PC-3 (cell line): ENCODE data around the gene SLC25A26. TPM values are rescaled to one million over a fixed set of nuclear protein-coding genes. Genes with fewer than 3 reads are reported as not detected.

ENCODE experiments used
- ATAC-seq: fragments of 200-7000 bp; cut with Tn5 transposase; 2 replicates; pipeline ENCODE4 v1.9.1; 2020; ENCODE audit warnings: mild to moderate bottlenecking, moderate library complexity
- BruUV-seq: library from RNA; stranded (reverse); fragments of 400-500 nt; replicated peaks from 2 replicates; lab custom pipeline; 2021; lab: Mats Ljungman, UMichigan
- CTCF ChIA-PET: fragments of 300-600 bp; sonication (Branson Sonifier 250); formaldehyde crosslinking; loops from one replicate; lab custom pipeline; 2022; ENCODE audit warnings: antibody characterized with exemption; lab: Charles Lee
- POLR2A ChIA-PET: fragments of 300-600 bp; sonication (Branson Sonifier 250); formaldehyde crosslinking; loops from one replicate; lab custom pipeline; 2022; ENCODE audit warnings: antibody characterized with exemption; ENCODE audit not compliant: unreplicated experiment; lab: Charles Lee
- DNase-seq: peaks from one replicate; pipeline ENCODE4 v3.0.0-alpha.2; 2015
- H2AFZ ChIP-seq: fragments of 300-600 bp; sonication (generic); 2 replicates; pipeline ENCODE4 v1.6.0; 2016; ENCODE audit warnings: antibody characterized with exemption, low read length
- H3F3A ChIP-seq: fragments of 300-600 bp; sonication (generic); one replicate; pipeline ENCODE4 v1.6.0; 2017; ENCODE audit warnings: antibody characterized with exemption, low read length, control low read depth, mild to moderate bottlenecking; ENCODE audit not compliant: unreplicated experiment
- H3K27ac ChIP-seq: fragments of 300-600 bp; sonication (generic); 2 replicates; pipeline ENCODE4 v1.5.1; 2016; ENCODE audit warnings: mild to moderate bottlenecking, low read length
- H3K27me3 ChIP-seq: fragments of 300-600 bp; sonication (generic); 2 replicates; pipeline ENCODE4 v1.6.1; 2016; ENCODE audit warnings: low read length, mixed read lengths
- H3K36me3 ChIP-seq: fragments of 300-600 bp; sonication (generic); 2 replicates; pipeline ENCODE4 v1.6.1; 2016; ENCODE audit warnings: low read depth, mixed run types, low read length, mixed read lengths
- H3K4me1 ChIP-seq: fragments of 300-600 bp; sonication (generic); 2 replicates; pipeline ENCODE4 v1.5.1; 2016; ENCODE audit warnings: low read length; ENCODE audit not compliant: insufficient read depth
- H3K4me2 ChIP-seq: fragments of 300-600 bp; sonication (generic); 2 replicates; pipeline ENCODE4 v1.6.0; 2016; ENCODE audit warnings: low read length
- H3K4me3 ChIP-seq: fragments of 300-600 bp; sonication (generic); 2 replicates; pipeline ENCODE4 v1.5.1; 2016; ENCODE audit warnings: mild to moderate bottlenecking, low read length, mixed read lengths
- H3K79me2 ChIP-seq: fragments of 300-600 bp; sonication (generic); 2 replicates; pipeline ENCODE4 v1.6.1; 2017; ENCODE audit warnings: low read length, mixed read lengths
- H3K9ac ChIP-seq: fragments of 300-600 bp; sonication (generic); 2 replicates; pipeline ENCODE4 v1.6.0; 2016; ENCODE audit warnings: mild to moderate bottlenecking, low read length
- H3K9me2 ChIP-seq: fragments of 300-600 bp; sonication (generic); replicated peaks from 2 replicates; pipeline ENCODE4 v1.6.1; 2016; ENCODE audit warnings: mixed run types, low read length, mixed read lengths
- H3K9me3 ChIP-seq: fragments of 300-600 bp; sonication (generic); 2 replicates; pipeline ENCODE4 v1.6.1; 2016; ENCODE audit warnings: low read length, mixed read lengths
- H4K20me1 ChIP-seq: fragments of 300-600 bp; sonication (generic); 2 replicates; pipeline ENCODE4 v1.6.1; 2016; ENCODE audit warnings: low read length, mixed read lengths
- EZH2 ChIP-seq: fragments of 300-600 bp; sonication (generic); IDR thresholded peaks from one replicate; pipeline ENCODE4 v1.6.1; 2017; ENCODE audit warnings: antibody characterized with exemption, mild to moderate bottlenecking, low read length; ENCODE audit not compliant: unreplicated experiment
- EZH2phosphoT487 ChIP-seq: fragments of 300-600 bp; sonication (generic); IDR thresholded peaks from 2 replicates; pipeline ENCODE4 v1.6.1; 2018; ENCODE audit warnings: mild to moderate bottlenecking, antibody characterized with exemption, low read length, borderline replicate concordance
- intact Hi-C: fragments of 100-400 bp; cut with micrococcal nuclease; formaldehyde crosslinking; loops from 2 replicates; pipeline ENCODE4 v1.9.0; 2023
- total RNA-seq: library from RNA; depleted of rRNA; stranded (reverse); fragments of >200 nt; gene quantifications from 2 replicates; pipeline ENCODE4 v1.2.3, GENCODE V29; 2014
- TF ChIP-seq, protein P1 (sequence below): fragments of 300-600 bp; sonication (generic); conservative IDR thresholded peaks from 2 replicates; pipeline ENCODE4 v1.5.1; 2017; ENCODE audit warnings: antibody characterized with exemption, low read depth, mild to moderate bottlenecking, low read length

The SLC25A26 gene
- total RNA-seq, 1 experiment from 2014 or later: 7.9 TPM

DNA sequence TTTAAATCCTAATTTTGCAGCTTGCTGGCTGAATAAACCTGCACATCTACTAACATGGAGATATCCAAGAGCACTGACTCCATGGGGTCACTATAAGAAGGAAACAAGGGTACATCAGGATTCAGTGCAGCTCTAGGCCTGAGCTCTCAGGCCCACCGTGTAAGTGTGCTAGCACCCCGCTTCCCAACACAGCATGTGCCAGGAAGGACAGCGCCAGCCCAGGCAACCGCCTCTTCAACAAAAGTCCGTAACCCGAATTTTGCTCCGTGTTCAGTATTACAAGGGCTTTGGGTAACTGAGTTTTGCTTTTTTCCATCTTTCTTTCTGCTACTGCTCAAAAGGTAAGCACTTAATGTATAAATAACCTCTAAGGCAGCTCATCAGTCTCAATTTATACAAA, 190.2 kb downstream of the SLC25A26 start:
- no peaks in the 10 kb centered on the region for H4K20me1 ChIP-seq
- BruUV-seq: no TSS peak
- DNase-seq (no peak), ATAC-seq (no peak)
- CTCF ChIA-PET: no interaction called here
- H2AFZ ChIP-seq: no peak overlapping the region
- no peaks in the 10 kb centered on the region for H3K36me3 ChIP-seq
- POLR2A ChIA-PET: no interaction called here
- no peaks in the 10 kb centered on the region for H3K4me1 ChIP-seq
- intact Hi-C loops: no loop called here
- no peaks in the 10 kb centered on the region for H3K27me3 ChIP-seq
- no peaks in the 10 kb centered on the region for H3F3A ChIP-seq
- H3K9me2 ChIP-seq: no peaks in the 10 kb centered on the region
- no peaks in the 10 kb centered on the region for H3K79me2 ChIP-seq
- H3K27ac ChIP-seq: no peak overlapping the region
- no peak overlapping the region for H3K9ac ChIP-seq
- TF ChIP-seq, protein P1, sequence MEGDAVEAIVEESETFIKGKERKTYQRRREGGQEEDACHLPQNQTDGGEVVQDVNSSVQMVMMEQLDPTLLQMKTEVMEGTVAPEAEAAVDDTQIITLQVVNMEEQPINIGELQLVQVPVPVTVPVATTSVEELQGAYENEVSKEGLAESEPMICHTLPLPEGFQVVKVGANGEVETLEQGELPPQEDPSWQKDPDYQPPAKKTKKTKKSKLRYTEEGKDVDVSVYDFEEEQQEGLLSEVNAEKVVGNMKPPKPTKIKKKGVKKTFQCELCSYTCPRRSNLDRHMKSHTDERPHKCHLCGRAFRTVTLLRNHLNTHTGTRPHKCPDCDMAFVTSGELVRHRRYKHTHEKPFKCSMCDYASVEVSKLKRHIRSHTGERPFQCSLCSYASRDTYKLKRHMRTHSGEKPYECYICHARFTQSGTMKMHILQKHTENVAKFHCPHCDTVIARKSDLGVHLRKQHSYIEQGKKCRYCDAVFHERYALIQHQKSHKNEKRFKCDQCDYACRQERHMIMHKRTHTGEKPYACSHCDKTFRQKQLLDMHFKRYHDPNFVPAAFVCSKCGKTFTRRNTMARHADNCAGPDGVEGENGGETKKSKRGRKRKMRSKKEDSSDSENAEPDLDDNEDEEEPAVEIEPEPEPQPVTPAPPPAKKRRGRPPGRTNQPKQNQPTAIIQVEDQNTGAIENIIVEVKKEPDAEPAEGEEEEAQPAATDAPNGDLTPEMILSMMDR: no peak
- no peak for TF ChIP-seq EZH2phosphoT487
- TF ChIP-seq EZH2: no peak
- H3K4me2 ChIP-seq: no peak overlapping the region
- H3K9me3 ChIP-seq: no peaks in the 10 kb centered on the region
- no peak overlapping the region for H3K4me3 ChIP-seq

DNA sequence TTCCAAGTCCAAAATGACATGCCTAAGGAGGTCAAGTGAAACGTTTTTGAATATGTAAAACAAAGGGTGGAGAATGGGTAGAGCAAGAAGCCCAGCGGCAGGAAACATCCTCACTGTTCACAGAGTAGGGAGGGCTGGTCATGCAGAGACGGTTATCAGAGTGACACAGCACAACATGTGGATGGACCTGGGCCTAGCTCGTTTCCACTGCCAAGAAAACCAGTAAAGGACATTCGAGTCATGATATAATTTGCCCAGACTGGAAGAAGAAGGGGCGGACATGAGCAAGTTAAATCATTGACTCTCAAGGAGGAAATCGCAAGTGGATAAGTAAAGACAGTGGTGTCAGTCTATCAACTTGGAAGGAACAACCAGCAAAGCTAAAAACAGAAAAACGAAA, 190.7 kb downstream of the SLC25A26 start:
- ChIA-PET CTCF (no interaction called here), POLR2A (no interaction called here)
- Histone ChIP-seq H3K9me3 (no peaks in the 10 kb centered on the region), H2AFZ (no peak overlapping the region), H3K4me2 (no peak overlapping the region), H3K4me3 (no peak overlapping the region), H3K4me1 (no peaks in the 10 kb centered on the region), H3F3A (no peaks in the 10 kb centered on the region), H3K9me2 (no peaks in the 10 kb centered on the region), H3K9ac (no peak overlapping the region), H3K27me3 (no peaks in the 10 kb centered on the region), H3K27ac (no peak overlapping the region), H3K36me3 (no peaks in the 10 kb centered on the region), H4K20me1 (no peaks in the 10 kb centered on the region), H3K79me2 (no peaks in the 10 kb centered on the region)
- DNase-seq: no peak
- intact Hi-C loops: no loop called here
- no TSS peak for BruUV-seq
- no peak for TF ChIP-seq EZH2phosphoT487
- no peak for TF ChIP-seq EZH2
- TF ChIP-seq, protein P1: no peak
- no peak for ATAC-seq

DNA sequence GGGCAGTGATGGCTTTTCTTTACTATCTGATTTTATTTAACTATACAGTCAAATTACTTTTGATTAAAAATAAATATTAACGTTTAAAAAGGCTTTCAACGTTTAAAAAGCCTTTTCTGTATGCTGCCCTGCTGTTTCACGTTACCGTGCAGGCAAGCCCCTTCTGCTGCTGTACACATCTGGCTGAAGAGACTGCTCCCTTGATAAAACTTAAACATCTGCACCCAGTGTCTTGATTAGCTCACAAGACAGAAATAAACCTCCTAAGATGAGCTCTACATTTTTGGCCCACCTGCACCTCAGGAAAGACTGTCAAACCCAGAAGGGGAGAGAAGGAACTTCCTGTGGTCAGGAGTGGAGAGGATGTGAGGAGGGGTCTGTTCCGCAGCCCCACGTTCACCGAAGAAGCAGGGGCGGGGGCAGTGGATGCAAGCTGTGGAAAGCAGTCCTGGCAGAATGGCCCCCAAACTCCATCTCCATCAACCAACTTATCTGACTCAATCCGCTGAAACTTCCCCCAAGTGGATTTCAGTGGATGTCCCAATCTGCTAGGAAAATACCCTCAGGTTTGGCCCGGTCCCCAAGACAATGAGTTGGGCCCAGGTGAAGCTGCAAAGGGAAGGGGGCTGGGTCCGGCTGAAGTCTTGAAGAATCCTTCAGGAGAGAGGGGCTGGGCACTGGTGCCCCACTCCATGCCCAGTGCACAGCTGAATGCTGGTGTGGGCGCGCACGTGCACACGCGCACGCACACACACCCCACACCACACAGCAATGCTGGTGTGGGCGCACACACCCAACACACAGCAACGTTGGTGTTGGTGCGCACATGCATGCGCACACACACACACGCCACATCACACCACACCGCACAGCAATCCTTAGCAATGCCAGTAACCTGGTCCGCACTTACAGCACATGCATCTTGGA, 191.4 kb downstream of the SLC25A26 start:
- BruUV-seq: no TSS peak
- H3F3A ChIP-seq: no peaks in the 10 kb centered on the region
- ChIA-PET CTCF (no interaction called here), POLR2A (no interaction called here)
- H3K4me1 ChIP-seq: no peaks in the 10 kb centered on the region
- no peaks in the 10 kb centered on the region for H3K9me2 ChIP-seq
- intact Hi-C loops: no loop called here
- DNase-seq (no peak), ATAC-seq (no peak)
- no peak overlapping the region for H3K4me3 ChIP-seq
- H3K9me3 ChIP-seq: no peaks in the 10 kb centered on the region
- H3K9ac ChIP-seq: no peak overlapping the region
- TF ChIP-seq, protein P1: no peak
- TF ChIP-seq EZH2phosphoT487 (no peak), EZH2 (no peak)
- no peak overlapping the region for H3K27ac ChIP-seq
- H4K20me1 ChIP-seq: no peaks in the 10 kb centered on the region
- H2AFZ ChIP-seq: no peak overlapping the region
- no peaks in the 10 kb centered on the region for H3K36me3 ChIP-seq
- no peaks in the 10 kb centered on the region for H3K27me3 ChIP-seq
- H3K4me2 ChIP-seq: no peak overlapping the region
- H3K79me2 ChIP-seq: no peaks in the 10 kb centered on the region
